ENCODE results near the gene POLR1A.

GRCh38 chr2:86039963-86040655 is 65.6 kb downstream of the POLR1A start:
- TF ChIP-seq EZH2 (IDR thresholded peaks at IDR 0.05; ENCODE audit: borderline replicate concordance, low read depth, low read length, severe bottlenecking), result no peak
- TF ChIP-seq CTCF (IDR thresholded peaks at IDR 0.05; ENCODE audit: borderline replicate concordance, extremely low read depth, low read length, poor library complexity, severe bottlenecking), result no peak

All from DND-41 (cell line).